ENCODE results near the gene NAA10. TPM values are rescaled to one million over a fixed set of nuclear protein-coding genes. Genes with fewer than 3 reads are reported as not detected.
A peak's percentile ranks its signal among the peaks of the same experiment; 100 is the strongest.

NAA10 gene
- total and polyA plus RNA-seq, 11 donors, result 52.5 to 221 (median 91.5) TPM

GRCh38 chrX:153971124-153971449 lies 36.2 kb upstream of the NAA10 start:
- Histone ChIP-seq H3K4me1 (peaks cover 0 to 64% (median 40%) of the 10 kb centered on the region in 12 donors), H3K27me3 (peaks cover 0 to 9% (median 0%) of the 10 kb centered on the region in 9 donors), H3K4me3 (peak overlapping the region; percentile 43 to 95 (median 90)), H3K27ac (peak overlapping the region; percentile 94 to 100 (median 100)), H3K9me3 (no peaks in the 10 kb centered on the region), H3K36me3 (no peaks in the 10 kb centered on the region)
- ATAC-seq, result peak; percentile 66 to 82 (median 78)
- peak; percentile 89 to 95 (median 93) for DNase-seq
- intact Hi-C loops (cut with DNase I), result loop anchor here in 2 of 10 donors (1.0 to 5.0 kb wide), 3 partner anchors 43 to 126 kb away; partner anchors contain the start of gene MECP2 (in 1 of the 2)
- WGBS, 4 donors, result 0 to 17% (median 6%) methylated on average over 24 to 34 of the region's 34 CpGs
- TF ChIP-seq POLR2A (IDR thresholded peaks at IDR 0.05) (peak in 1 of 2 donors; percentile 59), CTCF (IDR thresholded peaks at IDR 0.05) (no peak)

DNA sequence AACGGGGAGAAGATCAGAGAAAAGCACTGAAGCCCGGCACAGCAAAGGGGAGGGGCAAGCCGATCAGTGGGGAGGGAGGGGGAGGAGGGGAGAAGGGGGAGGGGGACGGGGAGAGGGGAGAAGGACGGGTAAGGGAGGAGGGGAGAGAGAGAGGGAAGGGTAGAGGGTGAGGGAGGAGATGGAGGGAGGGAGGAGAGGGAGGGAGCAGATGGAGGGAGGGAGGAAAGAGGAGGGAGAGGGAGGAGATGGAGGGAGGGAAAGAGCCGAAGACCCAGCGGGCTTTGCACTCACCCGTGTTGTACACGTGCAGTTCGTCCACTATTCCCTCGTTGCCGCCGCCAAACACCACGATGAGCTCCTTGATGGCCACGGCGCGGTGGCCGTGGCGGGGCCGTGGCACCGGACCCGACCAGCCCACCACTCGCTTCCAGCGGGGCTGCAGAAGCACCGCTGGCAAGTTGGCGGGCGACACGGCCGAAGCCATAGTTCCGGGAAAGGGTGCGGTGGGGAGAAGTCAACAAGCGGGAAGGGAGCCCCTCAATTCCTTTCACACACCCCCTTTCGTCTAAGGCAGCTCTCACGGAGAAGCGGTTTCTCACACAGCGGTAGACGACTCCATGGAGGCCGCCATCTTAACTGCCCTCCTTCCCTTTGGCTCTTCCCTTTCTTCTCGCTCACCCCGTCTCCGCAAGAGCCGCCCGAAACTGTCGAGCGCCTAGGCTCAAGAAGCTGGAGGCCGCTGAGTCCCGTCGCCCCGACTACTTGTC lies 35.7 kb upstream of the NAA10 start:
- H3K4me3 ChIP-seq, result peak overlapping the region; percentile 43 to 95 (median 90)
- WGBS, 4 donors, result 0 to 10% (median 3%) methylated on average over 48 to 49 of the region's 49 CpGs
- DNase-seq, result peak in 4 of 5 donors; percentile 52 to 64 (median 52)

GRCh38 chrX:153969904-153970356 lies 35.1 kb upstream of the NAA10 start:
- intact Hi-C loops (cut with DNase I), result loop anchor here in 3 of 10 donors (2.0 to 5.0 kb wide), 3 partner anchors 41 to 127 kb away; partner anchors contain the start of gene MECP2 (in 1 of the 3)
- no peaks in the 10 kb centered on the region for H3K9me3 ChIP-seq
- DNase-seq (peak in 3 of 5 donors; percentile 41 to 49 (median 47)), ATAC-seq (no peak)
- peaks cover 0 to 9% (median 0%) of the 10 kb centered on the region in 9 donors for H3K27me3 ChIP-seq
- H3K27ac ChIP-seq, result peak overlapping the region in 11 of 12 donors; percentile 40 to 100 (median 83)
- TF ChIP-seq CTCF (IDR thresholded peaks at IDR 0.05), result no peak
- TF ChIP-seq POLR2A (IDR thresholded peaks at IDR 0.05), result no peak
- peak overlapping the region in 11 of 12 donors; percentile 84 to 95 (median 90) for H3K4me3 ChIP-seq
- WGBS, 4 donors, result 3 to 31% (median 16%) methylated on average over 22 to 26 of the region's 26 CpGs
- peaks cover 0 to 67% (median 43%) of the 10 kb centered on the region in 12 donors for H3K4me1 ChIP-seq
- H3K36me3 ChIP-seq, result no peaks in the 10 kb centered on the region

More for the DNA sequence above, 35.7 kb upstream of the NAA10 start:
- Histone ChIP-seq H3K4me1 (peaks cover 0 to 69% (median 42%) of the 10 kb centered on the region in 12 donors), H3K27ac (peak overlapping the region; percentile 94 to 100 (median 100)), H3K27me3 (peaks cover 0 to 9% (median 0%) of the 10 kb centered on the region in 9 donors), H3K36me3 (no peaks in the 10 kb centered on the region), H3K9me3 (no peaks in the 10 kb centered on the region)
- intact Hi-C loops (cut with DNase I), result loop anchor here in 2 of 10 donors (1.0 to 5.0 kb wide), 3 partner anchors 42 to 127 kb away; partner anchors contain the start of gene MECP2 (in 1 of the 2)
- TF ChIP-seq CTCF (IDR thresholded peaks at IDR 0.05) (no peak), POLR2A (IDR thresholded peaks at IDR 0.05) (no peak)
- ATAC-seq, result peak in 3 of 4 donors; percentile 10 to 40 (median 15)

Data from heart left ventricle (tissue), 16 donors.